ENCODE measurements around the gene TLR9.

Gene TLR9

DNA sequence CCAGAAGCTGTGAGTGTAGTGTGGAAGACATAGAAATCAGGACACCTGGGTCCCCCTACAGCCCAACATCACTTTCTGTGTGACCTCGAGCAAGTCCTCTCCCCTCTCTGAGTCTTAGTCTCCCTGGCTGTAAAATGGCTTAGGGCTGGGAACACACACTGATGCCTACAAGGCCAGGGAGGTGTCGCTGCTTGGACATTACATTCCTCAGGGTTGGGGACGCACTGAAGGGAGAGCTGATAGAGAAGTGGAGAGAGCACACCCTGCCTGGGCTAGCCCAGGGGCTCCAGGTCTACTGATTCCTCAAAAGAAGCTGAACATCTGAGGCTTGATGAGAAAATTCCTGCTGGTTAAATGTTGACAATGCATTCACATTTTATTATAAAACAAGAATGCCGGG lies 33.8 kb downstream of the TLR9 start:
- no peak for TF ChIP-seq TAF1 (IDR thresholded peaks at IDR 0.05; ENCODE audit: low read depth)
- TF ChIP-seq, protein P1, sequence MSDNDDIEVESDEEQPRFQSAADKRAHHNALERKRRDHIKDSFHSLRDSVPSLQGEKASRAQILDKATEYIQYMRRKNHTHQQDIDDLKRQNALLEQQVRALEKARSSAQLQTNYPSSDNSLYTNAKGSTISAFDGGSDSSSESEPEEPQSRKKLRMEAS (IDR thresholded peaks at IDR 0.05) = no peak
- no peak for TF ChIP-seq RAD21 (IDR thresholded peaks at IDR 0.05; ENCODE audit: low read depth)
- TF ChIP-seq FOXM1 (IDR thresholded peaks at IDR 0.05; ENCODE audit: borderline replicate concordance, low read depth) = no peak
- TF ChIP-seq EP300 (IDR thresholded peaks at IDR 0.05; ENCODE audit: borderline replicate concordance) = no peak
- TF ChIP-seq EGR1 (IDR thresholded peaks at IDR 0.05) = no peak
- TF ChIP-seq, protein P2, sequence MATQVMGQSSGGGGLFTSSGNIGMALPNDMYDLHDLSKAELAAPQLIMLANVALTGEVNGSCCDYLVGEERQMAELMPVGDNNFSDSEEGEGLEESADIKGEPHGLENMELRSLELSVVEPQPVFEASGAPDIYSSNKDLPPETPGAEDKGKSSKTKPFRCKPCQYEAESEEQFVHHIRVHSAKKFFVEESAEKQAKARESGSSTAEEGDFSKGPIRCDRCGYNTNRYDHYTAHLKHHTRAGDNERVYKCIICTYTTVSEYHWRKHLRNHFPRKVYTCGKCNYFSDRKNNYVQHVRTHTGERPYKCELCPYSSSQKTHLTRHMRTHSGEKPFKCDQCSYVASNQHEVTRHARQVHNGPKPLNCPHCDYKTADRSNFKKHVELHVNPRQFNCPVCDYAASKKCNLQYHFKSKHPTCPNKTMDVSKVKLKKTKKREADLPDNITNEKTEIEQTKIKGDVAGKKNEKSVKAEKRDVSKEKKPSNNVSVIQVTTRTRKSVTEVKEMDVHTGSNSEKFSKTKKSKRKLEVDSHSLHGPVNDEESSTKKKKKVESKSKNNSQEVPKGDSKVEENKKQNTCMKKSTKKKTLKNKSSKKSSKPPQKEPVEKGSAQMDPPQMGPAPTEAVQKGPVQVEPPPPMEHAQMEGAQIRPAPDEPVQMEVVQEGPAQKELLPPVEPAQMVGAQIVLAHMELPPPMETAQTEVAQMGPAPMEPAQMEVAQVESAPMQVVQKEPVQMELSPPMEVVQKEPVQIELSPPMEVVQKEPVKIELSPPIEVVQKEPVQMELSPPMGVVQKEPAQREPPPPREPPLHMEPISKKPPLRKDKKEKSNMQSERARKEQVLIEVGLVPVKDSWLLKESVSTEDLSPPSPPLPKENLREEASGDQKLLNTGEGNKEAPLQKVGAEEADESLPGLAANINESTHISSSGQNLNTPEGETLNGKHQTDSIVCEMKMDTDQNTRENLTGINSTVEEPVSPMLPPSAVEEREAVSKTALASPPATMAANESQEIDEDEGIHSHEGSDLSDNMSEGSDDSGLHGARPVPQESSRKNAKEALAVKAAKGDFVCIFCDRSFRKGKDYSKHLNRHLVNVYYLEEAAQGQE (IDR thresholded peaks at IDR 0.05; ENCODE audit: low read depth) = no peak
- no peak for TF ChIP-seq CREB1 (IDR thresholded peaks at IDR 0.05; ENCODE audit: low read depth)
- TF ChIP-seq ZBTB7A (IDR thresholded peaks at IDR 0.05; ENCODE audit: low read depth) = no peak
- TF ChIP-seq TCF12 (IDR thresholded peaks at IDR 0.05; ENCODE audit: low read depth) = no peak
- TF ChIP-seq YY1 (IDR thresholded peaks at IDR 0.05; ENCODE audit: low read depth) = no peak
- no peak for TF ChIP-seq NFIC (IDR thresholded peaks at IDR 0.05)
- TF ChIP-seq CEBPB (IDR thresholded peaks at IDR 0.05) = no peak
- TF ChIP-seq, protein P3, sequence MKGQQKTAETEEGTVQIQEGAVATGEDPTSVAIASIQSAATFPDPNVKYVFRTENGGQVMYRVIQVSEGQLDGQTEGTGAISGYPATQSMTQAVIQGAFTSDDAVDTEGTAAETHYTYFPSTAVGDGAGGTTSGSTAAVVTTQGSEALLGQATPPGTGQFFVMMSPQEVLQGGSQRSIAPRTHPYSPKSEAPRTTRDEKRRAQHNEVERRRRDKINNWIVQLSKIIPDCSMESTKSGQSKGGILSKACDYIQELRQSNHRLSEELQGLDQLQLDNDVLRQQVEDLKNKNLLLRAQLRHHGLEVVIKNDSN (IDR thresholded peaks at IDR 0.05) = no peak
- TF ChIP-seq TEAD4 (IDR thresholded peaks at IDR 0.05) = no peak

- no peak for TF ChIP-seq EP300 (IDR thresholded peaks at IDR 0.05; ENCODE audit: borderline replicate concordance)
- no peak for TF ChIP-seq CREB1 (IDR thresholded peaks at IDR 0.05; ENCODE audit: low read depth)
- TF ChIP-seq ZBTB7A (IDR thresholded peaks at IDR 0.05; ENCODE audit: low read depth) = no peak
Measured at GRCh38 chr3:52190294-52191074, 35.0 kb downstream of the TLR9 start.

- TF ChIP-seq TEAD4 (IDR thresholded peaks at IDR 0.05) = no peak
- no peak for TF ChIP-seq YY1 (IDR thresholded peaks at IDR 0.05; ENCODE audit: low read depth)
- TF ChIP-seq EP300 (IDR thresholded peaks at IDR 0.05; ENCODE audit: borderline replicate concordance) = no peak
- no peak for TF ChIP-seq ZBTB7A (IDR thresholded peaks at IDR 0.05; ENCODE audit: low read depth)
- no peak for TF ChIP-seq EGR1 (IDR thresholded peaks at IDR 0.05)
- TF ChIP-seq, protein P3 (IDR thresholded peaks at IDR 0.05) = no peak
- TF ChIP-seq NFIC (IDR thresholded peaks at IDR 0.05) = no peak
- TF ChIP-seq TCF12 (IDR thresholded peaks at IDR 0.05; ENCODE audit: low read depth) = no peak
Measured at GRCh38 chr3:52188556-52188955, 36.9 kb downstream of the TLR9 start.

GRCh38 chr3:52186729-52187128 lies 38.7 kb downstream of the TLR9 start:
- TF ChIP-seq, protein P1 (IDR thresholded peaks at IDR 0.05) = no peak
- TF ChIP-seq TAF1 (IDR thresholded peaks at IDR 0.05; ENCODE audit: low read depth) = no peak
- TF ChIP-seq TEAD4 (IDR thresholded peaks at IDR 0.05) = no peak
- no peak for TF ChIP-seq NFIC (IDR thresholded peaks at IDR 0.05)

- TF ChIP-seq RAD21 (IDR thresholded peaks at IDR 0.05; ENCODE audit: low read depth) = no peak
- TF ChIP-seq, protein P3 (IDR thresholded peaks at IDR 0.05) = no peak
- TF ChIP-seq, protein P1 (IDR thresholded peaks at IDR 0.05) = no peak
- no peak for TF ChIP-seq EP300 (IDR thresholded peaks at IDR 0.05; ENCODE audit: borderline replicate concordance)
- no peak for TF ChIP-seq YY1 (IDR thresholded peaks at IDR 0.05; ENCODE audit: low read depth)
- no peak for TF ChIP-seq ZBTB7A (IDR thresholded peaks at IDR 0.05; ENCODE audit: low read depth)
- no peak for TF ChIP-seq NFIC (IDR thresholded peaks at IDR 0.05)
- TF ChIP-seq CEBPB (IDR thresholded peaks at IDR 0.05) = no peak
- TF ChIP-seq FOXM1 (IDR thresholded peaks at IDR 0.05; ENCODE audit: borderline replicate concordance, low read depth) = no peak
- no peak for TF ChIP-seq TCF12 (IDR thresholded peaks at IDR 0.05; ENCODE audit: low read depth)
- TF ChIP-seq, protein P2 (IDR thresholded peaks at IDR 0.05; ENCODE audit: low read depth) = no peak
- TF ChIP-seq TEAD4 (IDR thresholded peaks at IDR 0.05) = no peak
- TF ChIP-seq EGR1 (IDR thresholded peaks at IDR 0.05) = no peak
- TF ChIP-seq TAF1 (IDR thresholded peaks at IDR 0.05; ENCODE audit: low read depth) = no peak
Measured at GRCh38 chr3:52185837-52186236, 39.6 kb downstream of the TLR9 start.

Data from Ishikawa (cell line).